Measurements from ENCODE around the gene RCHY1.
"Not testable (repeated sequence)": the region's sequence is repeated elsewhere in the genome, so short reads cannot be mapped to it uniquely, and the experiment has no call there.

The RCHY1 gene

GRCh38 chr4:75514131-75514948 is at the start of gene RCHY1, which contains the start of gene THAP6:
Gene RCHY1, minus strand, starts transcription at chr4:75514403. Its CDS starts 117 bp downstream, at chr4:75514286.
Gene THAP6, plus strand, starts transcription at chr4:75514473. Its CDS starts 980 bp downstream, at chr4:75515453.
- peak; percentile 97 to 98 for DNase-seq

- DNase-seq, result no peak
These were observed 47.6 kb upstream of the RCHY1 start for GRCh38 chr4:75561789-75562188.

GRCh38 chr4:75557696-75558095 is 43.5 kb upstream of the RCHY1 start:
- DNase-seq, result no peak

DNA sequence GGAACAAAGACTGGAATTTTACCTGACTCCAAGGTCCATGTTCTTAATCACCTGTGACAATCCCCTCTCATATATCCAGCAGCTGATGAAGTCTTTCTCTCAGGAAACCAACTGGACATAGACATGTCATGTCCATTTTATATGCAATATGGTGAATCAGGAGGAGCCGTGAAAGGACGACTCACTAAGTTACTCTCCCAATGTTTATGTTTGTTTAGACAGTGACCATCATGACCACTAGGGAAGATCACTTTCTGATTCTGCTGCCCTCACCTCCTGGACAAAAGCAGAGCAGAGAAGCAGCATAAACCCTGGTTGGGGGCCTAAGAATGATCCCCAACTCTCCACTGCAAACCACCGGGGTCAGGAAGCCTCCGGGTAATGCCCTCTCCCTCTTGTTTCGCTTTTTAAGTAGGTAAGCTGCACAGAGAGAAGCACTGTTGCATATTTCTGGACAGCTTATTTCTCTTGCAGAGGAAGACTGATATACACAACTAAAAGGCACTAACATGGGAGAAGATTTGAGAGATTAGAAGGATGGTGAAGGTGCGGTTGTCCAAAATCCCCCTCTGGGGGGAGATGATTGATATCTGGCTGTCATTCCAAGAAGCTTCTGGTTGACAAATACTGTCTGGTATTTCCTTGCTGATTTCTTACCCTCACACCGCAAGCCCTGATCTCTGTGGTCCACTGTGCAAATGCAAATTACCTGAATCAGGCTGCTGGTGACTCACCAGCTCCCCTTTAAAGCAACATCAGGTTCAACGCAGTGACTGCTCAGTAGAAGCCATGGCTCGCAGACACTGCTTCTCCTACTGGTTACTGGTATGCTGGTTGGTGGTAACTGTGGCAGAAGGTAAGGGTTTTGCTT is 41.3 kb upstream of the RCHY1 start, which contains the start of gene ODAPH:
TSS of gene ODAPH (plus strand) at position 773 of the 871 bp plus-strand sequence. CDS start at position 790, 17 bp downstream.
- DNase-seq, result no peak

DNA sequence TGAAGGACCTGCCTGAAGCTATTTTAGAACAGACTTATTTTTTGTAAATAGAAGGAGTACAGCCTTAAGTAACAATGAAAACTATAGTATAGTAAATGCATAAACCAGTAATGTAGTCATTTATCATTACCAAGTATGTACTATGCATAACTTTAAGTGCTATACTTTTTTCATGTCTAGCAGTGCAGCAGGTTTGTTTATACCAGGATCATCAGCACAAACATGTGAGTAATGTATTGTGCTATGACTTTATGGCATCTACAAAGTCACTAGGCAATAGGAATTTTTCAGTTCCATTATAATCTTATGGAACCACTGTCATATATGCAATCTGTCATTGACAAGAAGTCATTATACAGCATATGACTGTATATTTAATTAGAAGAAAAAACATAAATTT is 38.2 kb upstream of the RCHY1 start:
- DNase-seq, result no peak

GRCh38 chr4:75549019-75549418 is 34.8 kb upstream of the RCHY1 start:
- DNase-seq, result no peak

DNA sequence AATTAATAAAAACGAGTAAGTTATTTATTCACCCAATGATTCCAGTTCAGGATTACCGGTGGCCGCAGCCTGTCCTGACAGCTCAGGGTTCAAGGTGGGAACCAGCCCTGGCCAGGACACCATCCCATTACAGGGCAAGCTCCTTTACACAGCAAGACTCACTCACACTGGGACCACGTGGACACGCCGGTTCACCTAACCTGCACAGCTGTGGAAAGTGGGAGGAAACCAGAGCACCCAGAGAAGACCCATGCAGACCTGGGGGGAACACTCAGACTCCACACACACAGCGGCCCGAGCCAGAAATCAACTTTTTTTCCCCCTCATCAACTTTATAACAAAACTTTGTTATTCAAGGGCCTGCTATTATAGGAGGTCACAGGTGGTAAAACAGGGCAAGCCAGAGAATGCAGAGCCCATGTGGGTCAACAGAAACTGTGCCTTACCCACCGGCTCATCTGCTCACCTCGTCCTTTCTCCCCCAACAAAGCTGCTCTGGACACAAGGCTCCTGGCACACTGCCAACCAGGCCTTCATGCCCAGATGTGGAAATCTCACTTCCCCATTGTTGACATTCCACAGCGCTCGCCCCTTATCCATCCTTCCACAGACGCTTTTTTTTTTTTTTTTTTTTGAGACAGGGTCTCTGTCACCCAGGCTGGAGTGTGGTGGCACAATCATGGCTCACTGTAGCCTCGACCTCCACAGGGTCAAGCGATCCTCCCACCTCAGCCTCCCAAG is 33.6 kb upstream of the RCHY1 start:
- no peak for DNase-seq

GRCh38 chr4:75545526-75545925 is 31.3 kb upstream of the RCHY1 start:
- DNase-seq, result no peak

GRCh38 chr4:75544870-75545269 is 30.7 kb upstream of the RCHY1 start:
- no peak for DNase-seq

DNA sequence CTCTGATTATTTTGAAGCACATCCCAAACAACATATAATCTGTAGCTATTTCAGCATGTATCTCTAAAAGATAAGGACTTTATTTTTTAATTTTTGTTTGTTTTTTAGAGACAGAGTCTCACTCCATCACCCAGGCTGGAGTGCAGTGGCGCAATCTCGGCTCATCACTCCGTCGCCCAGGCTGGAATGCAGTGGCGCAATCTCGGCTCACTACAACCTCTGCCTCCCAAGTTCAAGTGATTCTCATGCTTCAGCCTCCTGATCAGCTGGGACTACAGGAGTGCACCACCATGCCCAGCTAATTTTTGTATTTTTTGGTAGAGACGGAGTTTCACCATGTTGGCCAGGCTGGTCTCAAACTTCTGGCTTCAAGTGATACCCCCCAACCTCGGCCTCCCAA is 30.0 kb upstream of the RCHY1 start:
- not testable (repeated sequence) for DNase-seq

- DNase-seq, result no peak
These were observed 28.6 kb upstream of the RCHY1 start for GRCh38 chr4:75542824-75543223.

GRCh38 chr4:75537308-75537707 is 23.1 kb upstream of the RCHY1 start:
- DNase-seq, result not testable (repeated sequence)

DNA sequence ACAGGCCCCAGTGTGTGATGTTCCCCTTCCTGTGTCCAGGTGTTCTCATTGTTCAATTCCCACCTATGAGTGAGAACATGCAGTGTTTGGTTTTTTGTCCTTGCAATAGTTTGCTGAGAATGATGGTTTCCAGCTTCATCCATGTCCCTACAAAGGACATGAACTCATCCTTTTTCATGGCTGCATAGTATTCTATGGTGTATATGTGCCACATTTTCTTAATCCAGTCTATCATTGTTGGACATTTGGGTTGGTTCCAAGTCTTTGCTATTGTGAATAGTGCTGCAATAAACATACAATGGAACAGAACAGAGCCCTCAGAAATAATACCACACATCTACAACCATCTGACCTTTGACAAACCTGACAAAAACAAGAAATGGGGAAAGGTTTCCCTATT is 19.7 kb upstream of the RCHY1 start:
- DNase-seq, result not testable (repeated sequence)

DNA sequence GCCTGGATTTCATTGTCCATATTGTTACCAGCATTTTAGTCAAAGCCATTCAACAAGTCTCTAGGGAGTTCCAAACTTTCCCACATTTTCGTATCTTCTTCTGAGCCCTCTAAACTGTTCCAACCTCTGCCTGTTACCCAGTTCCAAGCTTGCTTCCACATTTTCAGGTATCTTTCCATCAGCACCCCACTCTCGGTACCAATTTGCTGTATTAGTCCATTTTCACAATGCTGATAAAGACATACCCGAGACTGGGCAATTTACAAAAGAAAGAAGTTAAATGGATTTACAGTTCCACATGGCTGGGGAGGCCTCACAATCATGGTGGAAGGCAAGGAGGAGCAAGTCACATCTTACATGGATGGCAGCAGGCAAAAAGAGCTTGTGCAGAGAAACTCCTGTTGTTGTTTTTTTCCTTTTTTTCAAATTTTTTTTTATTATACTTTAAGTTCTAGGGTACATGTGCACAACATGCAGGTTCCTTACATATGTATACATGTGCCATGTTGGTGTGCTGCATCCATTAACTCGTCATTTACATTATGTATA is 19.2 kb upstream of the RCHY1 start:
- DNase-seq, result not testable (repeated sequence)

- DNase-seq, result not testable (repeated sequence)
These were observed 17.4 kb upstream of the RCHY1 start for GRCh38 chr4:75531536-75532143.

DNA sequence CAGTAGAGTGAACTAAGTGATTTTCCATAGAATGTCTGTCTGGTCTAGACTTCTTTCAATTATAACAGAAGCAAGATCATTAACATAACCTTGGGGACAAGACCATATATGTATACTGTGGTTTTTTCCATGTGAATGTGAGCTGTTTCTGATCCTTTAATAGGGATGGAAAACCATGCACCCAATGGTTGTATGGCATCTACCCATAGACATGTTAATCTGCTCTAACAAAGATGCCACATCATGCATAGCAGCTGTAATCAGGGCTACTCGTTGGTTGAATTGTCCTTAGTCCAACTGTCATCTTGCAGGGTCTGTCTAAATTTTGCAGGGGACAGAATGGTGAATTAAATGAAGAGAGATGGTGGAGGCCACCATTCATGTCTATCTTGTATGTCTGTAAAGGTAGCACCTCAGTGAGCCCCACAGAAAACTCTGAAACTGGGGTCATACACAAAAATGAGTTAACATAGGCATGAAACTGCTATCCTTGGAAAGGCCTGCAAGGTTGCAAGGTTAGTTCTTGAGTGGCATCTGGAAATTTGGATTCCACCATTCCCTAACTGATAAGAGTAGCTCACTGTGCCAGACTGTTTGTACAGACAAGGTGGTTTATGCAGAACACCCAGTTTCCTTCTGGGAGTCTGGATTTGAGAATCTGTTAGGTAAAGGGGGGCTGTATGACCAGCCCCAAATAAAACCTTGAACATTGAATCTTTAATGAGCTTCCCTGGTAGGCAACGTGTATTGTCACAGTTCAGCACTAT is 16.5 kb upstream of the RCHY1 start:
- DNase-seq, result no peak

DNA sequence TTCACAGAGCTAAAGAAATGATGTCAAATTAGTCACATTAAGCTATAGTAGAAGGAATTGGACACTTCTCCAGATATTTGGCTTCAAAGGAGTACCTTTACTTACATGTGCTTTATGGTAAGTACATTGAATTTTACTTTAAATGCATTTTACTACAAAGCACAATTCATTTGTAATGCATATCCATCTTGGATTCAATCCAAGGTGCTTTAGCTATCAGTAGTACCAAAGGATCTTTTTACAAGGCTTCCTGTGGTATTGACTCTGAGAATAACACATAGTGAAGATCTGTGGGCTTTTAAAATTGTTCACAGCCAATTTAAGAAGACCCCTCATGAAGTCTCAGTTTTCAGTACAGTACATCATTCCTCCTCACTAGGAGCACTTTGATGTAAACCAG is 13.3 kb upstream of the RCHY1 start:
- DNase-seq, result no peak

DNA sequence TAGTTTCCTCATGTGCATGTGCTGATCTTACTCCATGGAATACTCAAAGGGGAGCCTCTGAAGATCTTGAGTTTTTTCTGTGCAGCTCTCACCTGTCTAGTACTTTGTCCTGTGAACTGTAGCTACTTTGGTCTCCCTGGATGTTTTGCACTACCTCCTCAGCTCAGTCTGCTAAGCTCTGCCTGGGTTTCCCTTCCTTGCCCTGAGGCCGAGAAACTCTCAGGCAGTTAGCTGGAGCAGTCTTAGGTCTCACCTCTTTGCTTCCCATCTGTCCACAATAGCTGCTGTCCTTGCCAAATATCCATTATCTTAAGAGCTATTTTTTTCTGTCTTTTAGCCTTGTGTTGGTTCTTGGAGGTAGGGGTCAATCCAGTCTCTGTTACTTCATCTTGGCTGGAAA is 11.7 kb upstream of the RCHY1 start:
- DNase-seq, result no peak

- no peak for DNase-seq
These were observed 10.9 kb upstream of the RCHY1 start for GRCh38 chr4:75525086-75525485.

DNA sequence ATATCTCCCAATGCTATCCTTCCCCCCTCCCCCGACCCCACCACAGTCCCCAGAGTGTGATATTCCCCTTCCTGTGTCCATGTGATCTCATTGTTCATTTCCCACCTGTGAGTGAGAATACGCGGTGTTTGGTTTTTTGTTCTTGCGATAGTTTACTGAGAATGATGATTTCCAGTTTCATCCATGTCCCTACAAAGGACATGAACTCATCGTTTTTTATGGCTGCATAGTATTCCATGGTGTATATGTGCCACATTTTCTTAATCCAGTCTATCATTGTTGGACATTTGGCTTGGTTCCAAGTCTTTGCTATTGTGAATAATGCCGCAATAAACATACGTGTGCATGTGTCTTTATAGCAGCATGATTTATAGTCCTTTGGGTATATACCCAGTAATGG is 5.2 kb upstream of the RCHY1 start:
- DNase-seq, result not testable (repeated sequence)

- no peak for DNase-seq
These were observed 1.9 kb upstream of the RCHY1 start for GRCh38 chr4:75516144-75516543.
